Amniotic stem cell (primary cell): ENCODE measurements around the gene FES.
"Not testable (repeated sequence)": the region's sequence is repeated elsewhere in the genome, so short reads cannot be mapped to it uniquely, and the experiment has no call there.

Experiments
- DNase-seq: peaks from one replicate; lab custom pipeline; 2025; lab: John Stamatoyannopoulos, UW

The FES gene

GRCh38 chr15:90860942-90861675, 23.2 kb upstream of the FES start:
- DNase-seq, result no peak

GRCh38 chr15:90862487-90862886, 21.8 kb upstream of the FES start:
- no peak for DNase-seq

GRCh38 chr15:90862964-90863778, 21.1 kb upstream of the FES start:
- no peak for DNase-seq

GRCh38 chr15:90863987-90864386, 20.3 kb upstream of the FES start:
- no peak for DNase-seq

DNA sequence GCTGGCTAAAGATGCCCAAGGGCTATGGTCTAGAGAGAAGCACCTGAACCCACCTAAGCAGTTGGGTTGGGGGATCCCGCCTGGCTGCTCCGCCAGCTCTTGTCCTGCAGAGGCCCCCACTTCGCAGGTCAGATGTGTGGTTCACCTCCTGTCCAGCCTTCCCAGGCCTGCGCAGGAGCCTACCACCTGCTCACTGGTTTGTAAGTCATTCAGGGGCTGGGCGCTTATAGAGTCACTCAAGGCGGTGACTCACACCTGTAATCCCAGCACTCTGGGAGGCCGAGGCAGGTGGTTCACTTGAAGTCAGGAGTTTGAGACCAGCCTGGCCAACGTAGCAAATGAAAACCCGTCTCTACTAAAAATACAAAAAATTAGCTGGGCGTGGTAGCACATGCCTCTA, 19.8 kb upstream of the FES start:
- no peak for DNase-seq

DNA sequence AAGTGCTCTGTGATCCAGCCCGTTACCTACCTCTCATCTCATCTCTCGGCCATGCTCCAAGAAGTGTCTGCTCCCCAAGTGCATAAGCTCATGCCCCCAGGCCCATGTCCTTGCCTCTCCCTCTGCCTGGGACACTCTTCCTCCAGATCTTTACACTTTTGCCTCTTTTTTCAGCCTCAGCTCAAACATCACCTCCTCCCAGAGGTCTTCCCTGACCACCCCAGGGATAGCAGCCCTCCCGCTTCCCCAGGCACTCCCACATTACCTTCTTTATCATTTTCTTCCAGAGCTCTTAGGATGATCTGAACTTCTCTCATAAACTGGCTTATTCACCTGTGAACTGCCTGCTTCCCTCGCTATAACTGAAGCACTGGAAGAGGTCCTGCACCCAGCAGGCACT, 18.6 kb upstream of the FES start:
- no peak for DNase-seq

DNA sequence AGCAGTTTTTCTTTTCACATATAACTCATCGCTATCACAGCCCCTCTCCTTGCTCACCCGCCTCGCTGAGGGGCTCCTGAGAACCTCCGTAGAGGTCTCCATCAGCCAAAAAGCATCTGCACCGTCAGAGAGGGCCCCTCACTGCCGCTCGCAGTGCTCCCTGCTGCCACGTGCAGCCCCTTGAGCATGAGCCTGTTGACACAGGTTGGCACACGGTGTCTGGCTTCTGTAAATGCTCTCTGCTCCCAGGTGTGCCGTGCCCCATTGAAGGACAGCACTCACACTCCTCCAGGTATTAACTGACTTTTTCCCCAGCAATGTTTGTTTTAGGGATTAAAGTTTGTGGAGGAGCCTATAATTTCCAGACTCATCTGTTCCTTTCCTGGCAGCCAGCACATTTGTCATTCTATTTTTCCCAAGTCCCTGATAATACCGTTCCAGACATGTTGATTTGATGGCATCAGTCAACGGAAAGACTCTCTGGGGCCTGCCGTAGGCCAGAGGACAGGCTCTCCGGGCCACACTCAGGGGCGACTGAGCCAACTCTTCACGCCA, 18.1 kb upstream of the FES start:
- no peak for DNase-seq

DNA sequence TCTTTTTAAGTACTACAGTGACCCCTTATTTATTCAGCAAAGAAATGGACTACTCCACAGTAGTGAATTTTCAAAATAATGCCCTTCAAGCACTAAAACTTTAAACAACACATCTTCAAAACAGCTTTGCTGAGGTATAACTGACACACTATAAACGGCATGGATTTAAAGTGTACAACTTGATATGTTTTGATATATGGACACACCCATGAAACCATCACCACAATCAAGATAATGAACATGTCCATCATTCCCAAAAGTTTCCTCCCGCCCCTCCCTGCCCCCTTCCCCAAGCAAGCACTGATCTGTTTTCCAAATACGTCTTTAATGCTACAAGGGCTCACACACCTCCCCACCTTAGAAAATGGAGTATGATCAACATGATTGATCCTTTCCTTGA, 17.5 kb upstream of the FES start:
- no peak for DNase-seq

DNA sequence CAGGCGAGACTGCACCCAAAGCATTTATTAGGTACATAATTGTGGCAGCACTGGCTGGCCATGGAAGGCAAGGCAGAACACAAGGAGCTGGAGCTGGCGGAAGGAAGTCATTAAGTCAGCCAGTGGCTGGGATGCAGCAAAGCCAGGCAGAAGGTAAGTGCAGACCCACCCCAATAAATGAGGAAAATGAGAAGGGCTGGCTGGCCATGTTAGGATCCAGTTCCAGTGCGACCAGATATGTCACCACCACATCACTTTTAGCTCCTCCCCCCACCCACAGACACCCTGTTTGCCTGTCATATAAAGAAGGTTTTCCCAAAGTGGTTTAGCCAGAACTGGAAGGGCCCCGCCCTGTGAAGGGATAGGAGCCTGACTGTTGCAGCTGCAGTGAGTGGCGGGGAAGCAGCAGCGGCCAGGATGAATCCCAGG, 16.0 kb upstream of the FES start, which contains the start of gene FURIN:
Gene FURIN, plus strand, starts transcription at position 328 of the 429 bp plus-strand sequence. CDS start 7,153 bp downstream, outside the sequence.
- no peak for DNase-seq

GRCh38 chr15:90869140-90869541, 15.2 kb upstream of the FES start:
- DNase-seq, result no peak

- DNase-seq, result peak; percentile 29
Measured at GRCh38 chr15:90869601-90870353, 14.5 kb upstream of the FES start.

- no peak for DNase-seq
Measured at GRCh38 chr15:90870354-90871138, 13.8 kb upstream of the FES start.

DNA sequence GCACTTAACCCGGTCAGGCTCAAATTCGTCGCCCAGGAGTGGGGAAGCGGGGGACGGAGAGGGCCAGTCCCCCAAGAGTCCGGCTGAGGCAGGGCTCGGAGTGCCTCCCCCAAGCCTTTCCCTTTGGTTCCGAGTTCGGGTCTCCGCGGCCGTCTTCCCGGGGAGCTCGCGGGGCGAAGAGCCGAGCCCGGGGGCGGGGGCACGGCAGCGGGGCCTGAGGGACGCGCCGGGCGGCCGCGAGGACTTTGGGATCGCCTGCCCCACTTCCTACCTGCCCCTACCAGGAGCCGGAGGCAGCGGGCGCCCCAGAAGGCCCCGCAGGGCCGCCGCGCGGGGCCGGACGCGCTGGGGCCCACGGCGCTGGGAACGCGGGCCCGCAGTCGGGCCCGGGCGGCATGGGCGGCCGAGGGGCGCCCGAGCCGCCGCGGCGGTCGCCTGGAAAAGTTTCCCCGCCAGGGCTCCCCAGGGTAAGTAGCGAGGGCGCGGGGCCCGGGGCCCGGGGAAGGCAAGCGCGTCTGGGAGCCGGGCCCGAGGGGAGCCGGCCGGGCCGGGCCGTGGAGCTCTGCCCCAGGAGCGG, 13.1 kb upstream of the FES start:
- no peak for DNase-seq

- no peak for DNase-seq
Measured at GRCh38 chr15:90871716-90872485, 12.4 kb upstream of the FES start.

DNA sequence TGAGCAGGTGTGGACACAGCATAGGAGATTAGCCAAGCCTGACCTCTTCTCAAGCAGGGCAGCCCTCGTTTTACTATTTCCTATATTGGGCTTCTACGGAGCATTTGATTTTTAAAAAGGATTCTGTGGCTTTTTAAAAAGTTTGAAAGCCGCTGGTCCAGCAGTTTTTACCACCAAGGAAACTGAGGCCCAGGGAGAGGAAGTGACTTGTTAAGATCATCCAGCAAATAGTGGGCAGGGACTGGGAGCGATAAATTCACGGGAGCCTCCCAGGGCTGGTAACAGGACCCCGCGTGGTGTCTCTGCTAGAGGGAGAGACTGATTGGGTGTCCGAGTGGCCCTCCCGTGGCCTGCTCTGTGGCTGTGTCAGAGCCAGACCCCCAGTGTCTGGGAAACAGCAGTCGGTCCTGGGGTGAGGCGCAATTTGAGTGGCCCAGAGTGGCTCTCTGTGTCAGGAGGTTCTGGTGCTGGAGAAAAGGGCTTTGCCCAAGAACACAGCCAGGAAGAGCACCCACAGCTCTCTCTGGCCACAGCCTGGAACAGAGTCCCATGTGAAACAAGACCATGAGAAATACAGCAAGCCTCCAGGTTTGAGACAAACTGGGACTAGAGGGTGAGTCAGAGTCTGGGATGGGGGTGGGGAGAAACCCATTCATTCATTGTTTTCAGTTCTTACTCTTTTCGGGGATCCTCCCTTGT, 11.7 kb upstream of the FES start:
- DNase-seq, result no peak

- DNase-seq, result no peak
Measured at GRCh38 chr15:90873488-90873997, 10.8 kb upstream of the FES start.

DNA sequence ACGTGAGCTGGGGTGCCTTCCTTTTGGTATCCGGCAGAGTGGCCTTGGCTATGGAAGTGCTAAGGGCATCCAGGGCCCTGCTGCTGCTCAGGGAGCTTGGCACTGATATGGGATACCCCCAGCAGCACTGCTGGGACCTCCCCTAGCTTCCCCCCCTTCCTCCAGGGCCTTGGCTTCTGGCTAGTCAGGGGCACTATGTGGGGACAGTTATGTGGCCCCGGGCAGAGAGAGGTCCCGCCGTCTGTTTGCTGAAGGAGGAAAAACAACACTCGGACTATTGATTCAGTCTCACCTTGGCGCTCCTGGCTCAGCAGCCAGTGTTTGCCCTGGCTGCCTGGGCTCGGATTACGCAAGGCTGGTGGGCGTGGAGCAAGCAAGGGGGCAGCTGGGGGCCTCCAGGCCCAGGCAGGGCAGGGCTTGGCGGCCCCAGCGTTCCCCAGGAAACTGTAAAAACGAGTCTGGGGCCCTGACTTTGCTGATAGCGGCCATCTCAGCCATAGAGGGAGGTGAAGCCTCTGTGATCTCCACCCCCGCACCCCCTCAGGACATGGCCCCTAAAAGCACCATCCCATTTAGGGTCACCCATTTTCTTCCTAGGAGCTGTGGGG, 10.2 kb upstream of the FES start:
- DNase-seq, result no peak

DNA sequence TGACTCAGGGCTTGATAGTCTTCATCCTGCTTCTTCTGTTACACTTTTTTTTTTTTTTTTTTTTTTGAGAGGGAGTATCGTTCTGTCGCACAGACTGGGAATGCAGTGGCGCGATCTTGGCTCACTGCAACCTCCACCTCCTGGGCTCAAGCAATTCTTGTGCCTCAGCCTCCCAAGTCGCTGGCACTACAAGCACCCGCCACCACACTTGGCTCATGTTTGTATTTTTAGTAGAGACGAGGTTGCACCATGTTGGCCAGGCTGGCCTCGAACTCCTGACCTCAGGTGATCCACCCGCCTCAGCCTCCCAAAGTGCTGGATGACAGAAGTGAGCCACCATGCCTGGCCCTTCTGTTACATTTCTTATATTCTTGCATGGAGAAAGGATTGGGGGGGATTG, 9.3 kb upstream of the FES start:
- not testable (repeated sequence) for DNase-seq

DNA sequence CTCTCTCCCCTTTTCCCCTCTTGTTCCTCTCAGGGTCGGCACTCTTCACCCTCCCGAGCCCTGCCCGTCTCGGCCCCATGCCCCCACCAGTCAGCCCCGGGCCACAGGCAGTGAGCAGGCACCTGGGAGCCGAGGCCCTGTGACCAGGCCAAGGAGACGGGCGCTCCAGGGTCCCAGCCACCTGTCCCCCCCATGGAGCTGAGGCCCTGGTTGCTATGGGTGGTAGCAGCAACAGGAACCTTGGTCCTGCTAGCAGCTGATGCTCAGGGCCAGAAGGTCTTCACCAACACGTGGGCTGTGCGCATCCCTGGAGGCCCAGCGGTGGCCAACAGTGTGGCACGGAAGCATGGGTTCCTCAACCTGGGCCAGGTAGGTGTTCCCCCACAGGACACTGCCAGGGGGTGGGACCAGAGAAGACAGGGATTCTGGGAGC, 8.7 kb upstream of the FES start:
- DNase-seq, result no peak
